Common myeloid progenitor, CD34-positive (primary cell): ENCODE results near the gene ANKRD55.
"Not testable (repeated sequence)": the region's sequence is repeated elsewhere in the genome, so short reads cannot be mapped to it uniquely, and the experiment has no call there.

Experiments used
- CTCF ChIA-PET: fragments of 350-600 bp; sonication (Branson Sonifier 250); formaldehyde crosslinking; loops from one replicate; lab custom pipeline; 2021; ENCODE audit warnings: antibody characterized with exemption; lab: Charles Lee
- POLR2A ChIA-PET: fragments of 350-600 bp; sonication (Branson Sonifier 250); formaldehyde crosslinking; loops from one replicate; lab custom pipeline; 2021; ENCODE audit warnings: antibody characterized with exemption; lab: Charles Lee
- DNase-seq, 3 donors: peaks; one replicate each; pipeline versions ENCODE4 v3.0.0 to v3.0.0-alpha.2; 2013
- H3K27ac ChIP-seq, 2 experiments: 1 replicate in 1 of 2; 2 replicates in 1 of 2; pipeline ENCODE4 v1.7.0; 2013; ENCODE audit warnings: inconsistent platforms in 2 of 2, low read length in 2 of 2, mild to moderate bottlenecking in 2 of 2, low read depth in 1 of 2, moderate library complexity in 1 of 2; ENCODE audit not compliant: severe bottlenecking in 2 of 2, insufficient read depth in 1 of 2, poor library complexity in 1 of 2
- H3K27me3 ChIP-seq, 5 experiments: replicated peaks in 2 of 5; 1 replicate in 3 of 5; 2 replicates in 2 of 5; pipeline versions ENCODE4 v1.6.1 to v1.7.0; 2013; ENCODE audit warnings: low read length in 4 of 5, mild to moderate bottlenecking in 2 of 5, moderate library complexity in 2 of 5, inconsistent platforms in 1 of 5; ENCODE audit not compliant: insufficient read depth in 5 of 5, control insufficient read depth in 4 of 5
- H3K36me3 ChIP-seq, 4 experiments: 1 replicate in 2 of 4; 2 replicates in 2 of 4; pipeline versions ENCODE4 v1.6.1 to v1.7.0; 2013; ENCODE audit warnings: low read length in 3 of 4, control low read depth in 1 of 4, mild to moderate bottlenecking in 1 of 4; ENCODE audit not compliant: control insufficient read depth in 4 of 4, insufficient read depth in 4 of 4
- H3K4me1 ChIP-seq, 4 experiments: 1 replicate in 3 of 4; 2 replicates in 1 of 4; pipeline versions ENCODE4 v1.6.1 to v1.7.1; 2013; ENCODE audit warnings: low read length in 3 of 4, mild to moderate bottlenecking in 3 of 4, control low read depth in 1 of 4, inconsistent platforms in 1 of 4, moderate library complexity in 1 of 4; ENCODE audit not compliant: control insufficient read depth in 4 of 4, insufficient read depth in 4 of 4; ENCODE audit errors: control extremely low read depth in 1 of 4
- H3K4me3 ChIP-seq, 7 experiments: 1 replicate in 4 of 7; 2 replicates in 3 of 7; pipeline versions ENCODE4 v1.5.1 to v1.7.0; 2013; ENCODE audit warnings: mild to moderate bottlenecking in 7 of 7, low read length in 6 of 7, moderate library complexity in 6 of 7, inconsistent platforms in 2 of 7, low read depth in 2 of 7, control low read depth in 1 of 7; ENCODE audit not compliant: insufficient read depth in 4 of 7, control insufficient read depth in 1 of 7; ENCODE audit errors: extremely low read depth in 1 of 7
- H3K9me3 ChIP-seq, 5 experiments: 1 replicate in 4 of 5; 2 replicates in 1 of 5; pipeline versions ENCODE4 v1.6.1 to v1.7.1; 2013; ENCODE audit warnings: low read length in 4 of 5, mild to moderate bottlenecking in 2 of 5, inconsistent platforms in 1 of 5, low read depth in 1 of 5, moderate library complexity in 1 of 5; ENCODE audit not compliant: control insufficient read depth in 4 of 5, insufficient read depth in 2 of 5; ENCODE audit errors: control extremely low read depth in 1 of 5
- WGBS: methylation state at CpG from one replicate; pipeline ENCODE4 v1.1.5; 2013; ENCODE audit not compliant: insufficient coverage; 5-methylcytosine and 5-hydroxymethylcytosine counted together

ANKRD55 gene

DNA sequence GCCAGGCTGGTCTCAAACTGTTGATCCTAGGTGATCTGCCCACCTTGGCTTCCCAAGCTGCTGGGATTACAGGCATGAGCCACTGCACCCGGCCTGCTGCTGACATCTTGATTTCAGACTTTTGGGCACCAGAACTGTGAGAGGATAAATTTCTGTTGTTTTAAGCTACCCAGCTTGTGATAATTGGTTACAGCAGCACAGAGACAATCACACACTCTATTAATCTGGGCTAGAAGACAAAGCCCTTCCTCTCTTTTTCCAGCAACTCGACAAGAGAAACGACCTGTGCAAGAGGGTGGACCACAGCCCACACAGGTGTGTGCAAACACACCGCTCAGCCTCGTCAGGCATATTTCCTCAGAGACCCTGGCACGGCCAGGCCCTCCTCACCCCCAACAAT, 4.5 kb downstream of the ANKRD55 start:
- CTCF ChIA-PET = interaction anchor here (1.9 kb wide), 1 partner anchor 28 kb away, joined by 4 read pairs; no protein-coding TSS in a partner anchor
- DNase-seq = no peak
- 95% methylated on average over 6 of the region's 6 CpGs for WGBS

DNA sequence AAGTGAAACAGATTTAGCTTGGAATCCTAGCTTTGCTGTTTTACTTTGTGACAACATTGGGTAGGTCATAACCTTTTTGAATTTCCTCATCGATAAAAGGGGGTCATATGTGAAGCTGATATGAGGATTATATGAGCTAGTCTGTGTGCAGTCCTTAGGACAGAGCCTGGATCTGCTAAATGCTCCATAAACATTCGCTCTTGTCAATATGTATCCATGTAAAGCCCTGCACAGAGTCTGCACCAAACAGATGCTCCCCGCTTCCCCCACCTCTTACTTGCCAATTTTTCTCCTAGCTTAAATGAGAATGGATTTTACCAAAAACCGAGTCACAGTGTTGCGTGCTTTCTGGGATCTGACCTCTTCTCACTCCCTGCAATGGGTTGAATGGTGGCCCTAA, 5.4 kb downstream of the ANKRD55 start:
- no peaks in the 10 kb centered on the region for H3K9me3 ChIP-seq
- no peaks in the 10 kb centered on the region for H3K4me1 ChIP-seq
- POLR2A ChIA-PET = no interaction called here
- H3K27me3 ChIP-seq = no peaks in the 10 kb centered on the region
- CTCF ChIA-PET = interaction anchor here (1.9 kb wide), 1 partner anchor 27 kb away, joined by 4 read pairs; no protein-coding TSS in a partner anchor
- H3K4me3 ChIP-seq = no peak overlapping the region
- 100% methylated on average over 3 of the region's 5 CpGs for WGBS
- no peaks in the 10 kb centered on the region for H3K36me3 ChIP-seq
- no peak for DNase-seq
- H3K27ac ChIP-seq = no peak overlapping the region

More for the DNA sequence above, 4.5 kb downstream of the ANKRD55 start:
- Histone ChIP-seq H3K4me1 (no peaks in the 10 kb centered on the region), H3K9me3 (no peaks in the 10 kb centered on the region), H3K4me3 (no peak overlapping the region), H3K36me3 (no peaks in the 10 kb centered on the region), H3K27me3 (no peaks in the 10 kb centered on the region), H3K27ac (no peak overlapping the region)
- POLR2A ChIA-PET = no interaction called here

DNA sequence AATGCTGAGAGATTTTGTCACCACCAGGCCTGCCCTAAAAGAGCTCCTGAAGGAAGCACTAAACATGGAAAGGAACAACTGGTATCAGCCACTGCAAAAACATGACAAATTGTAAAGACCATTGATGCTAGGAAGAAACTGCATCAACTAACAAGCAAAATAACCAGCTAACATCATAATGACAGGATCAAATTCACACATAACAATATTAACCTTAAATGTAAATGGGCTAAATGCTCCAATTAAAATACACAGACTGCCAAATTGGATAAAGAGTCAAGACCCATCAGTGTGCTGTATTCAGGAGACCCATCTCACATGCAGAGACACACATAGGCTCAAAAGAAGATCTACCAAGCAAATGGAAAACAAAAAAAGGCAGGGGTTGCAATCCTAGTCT, 9.8 kb downstream of the ANKRD55 start:
- DNase-seq, H3K27ac ChIP-seq, H3K36me3 ChIP-seq, POLR2A ChIA-PET, H3K27me3 ChIP-seq, H3K4me3 ChIP-seq, H3K4me1 ChIP-seq, CTCF ChIA-PET: not testable (repeated sequence)
- peaks cover 1 to 10% (median 4%) of the 10 kb centered on the region in 5 experiments for H3K9me3 ChIP-seq

DNA sequence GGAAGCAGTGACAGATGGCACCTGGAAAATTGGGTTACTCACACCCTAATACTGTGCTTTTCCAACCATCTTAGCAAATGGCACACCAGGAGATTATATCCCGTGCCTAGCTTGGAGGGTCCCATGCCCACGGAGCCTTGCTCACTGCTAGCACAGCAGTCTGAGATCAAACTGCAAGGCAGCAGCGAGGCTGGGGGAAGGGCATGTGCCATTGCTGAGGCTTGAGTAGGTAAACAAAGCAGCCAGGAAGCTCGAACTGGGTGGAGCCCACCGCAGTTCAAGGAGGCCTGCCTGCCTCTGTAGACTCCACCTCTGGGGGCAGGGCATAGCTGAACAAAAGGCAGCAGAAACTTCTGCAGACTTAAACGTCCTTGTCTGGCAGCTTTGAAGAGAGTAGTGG, 11.5 kb downstream of the ANKRD55 start:
- H3K4me1 ChIP-seq, POLR2A ChIA-PET, H3K36me3 ChIP-seq, CTCF ChIA-PET, H3K4me3 ChIP-seq, DNase-seq, H3K27ac ChIP-seq, H3K27me3 ChIP-seq: not testable (repeated sequence)
- peaks cover 1 to 17% (median 8%) of the 10 kb centered on the region in 5 experiments for H3K9me3 ChIP-seq
- WGBS = 95% methylated on average over 3 of the region's 6 CpGs

DNA sequence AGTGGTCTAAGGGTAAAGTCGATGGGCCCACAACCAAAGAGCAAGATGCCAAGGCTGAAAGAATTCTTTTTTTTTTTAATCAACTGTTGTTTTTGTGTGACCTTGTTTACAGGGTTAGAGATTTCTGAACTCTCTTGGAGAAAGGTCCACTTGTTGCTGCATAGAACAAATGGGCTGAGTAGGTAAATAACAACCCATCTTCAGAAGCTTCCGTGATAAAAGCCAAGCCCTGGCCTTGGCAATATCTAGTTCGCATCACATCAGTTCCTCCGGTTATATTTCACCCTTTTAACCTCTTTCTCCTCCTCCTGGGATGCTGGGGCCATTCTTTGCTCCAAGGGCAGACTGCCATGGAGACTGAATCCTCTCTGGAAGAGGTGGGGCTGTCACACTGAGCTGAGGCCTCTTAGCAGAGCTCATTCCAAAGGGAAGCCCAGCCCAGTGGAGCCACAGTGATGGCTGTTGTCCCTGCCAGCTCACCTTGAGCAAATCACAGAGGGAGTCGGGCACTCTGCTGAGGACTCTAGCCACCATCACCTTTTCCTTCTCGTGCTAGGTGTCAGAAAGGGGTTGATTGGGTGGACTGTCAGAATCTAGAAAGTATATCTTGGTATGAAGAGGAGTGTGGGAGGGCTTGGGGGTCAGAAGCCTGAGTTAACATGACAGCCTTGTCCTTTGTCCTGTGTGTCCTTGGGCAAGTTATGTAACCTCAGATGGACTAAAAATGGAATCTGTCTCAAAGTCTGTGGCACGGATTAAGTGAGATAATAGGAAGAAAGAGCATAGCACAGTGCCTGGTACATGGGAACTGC, 17.9 kb downstream of the ANKRD55 start:
- Histone ChIP-seq H3K4me1 (no peaks in the 10 kb centered on the region), H3K9me3 (peaks cover 1 to 22% (median 8%) of the 10 kb centered on the region in 5 experiments), H3K4me3 (no peak overlapping the region), H3K27ac (no peak overlapping the region), H3K27me3 (no peaks in the 10 kb centered on the region), H3K36me3 (no peaks in the 10 kb centered on the region)
- POLR2A ChIA-PET = no interaction called here
- WGBS = 90% methylated on average over 6 of the region's 7 CpGs
- DNase-seq = no peak
- CTCF ChIA-PET = interaction anchor here (2.7 kb wide), 1 partner anchor 14 kb away, joined by 13 read pairs; no protein-coding TSS in a partner anchor

DNA sequence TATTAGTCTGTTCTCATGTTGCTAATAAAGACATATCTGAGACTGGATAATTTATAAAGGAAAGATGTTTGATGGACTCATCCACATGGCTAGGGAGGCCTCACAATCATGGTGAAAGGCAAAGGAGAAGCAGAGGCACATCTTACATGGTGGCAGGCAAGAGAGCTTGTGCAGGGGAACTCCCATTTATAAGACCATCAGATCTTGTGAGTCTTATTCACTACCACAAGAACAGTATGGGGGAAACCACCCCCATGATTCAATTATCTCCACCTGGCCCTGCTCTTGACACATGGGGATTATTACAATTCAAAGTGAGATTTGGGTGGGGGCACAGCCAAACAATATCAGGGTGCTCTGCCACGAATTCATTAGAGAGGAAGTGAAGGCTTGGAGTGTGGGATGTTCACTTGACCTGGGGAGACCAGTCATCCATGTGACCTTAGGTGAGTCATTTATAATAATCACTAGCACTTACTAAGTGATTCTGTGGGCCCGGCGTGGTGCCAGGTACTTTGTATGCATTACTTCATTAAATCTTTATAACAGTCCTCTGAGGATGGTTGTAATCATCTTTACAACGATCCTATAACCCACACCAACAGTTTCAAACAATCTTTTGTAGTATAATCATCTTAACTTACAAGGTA, 19.1 kb downstream of the ANKRD55 start:
- DNase-seq, CTCF ChIA-PET, H3K36me3 ChIP-seq, H3K27me3 ChIP-seq, H3K4me3 ChIP-seq, POLR2A ChIA-PET, H3K27ac ChIP-seq, H3K4me1 ChIP-seq: not testable (repeated sequence)
- WGBS = no CpG with 5 or more reads among the region's 4 CpGs
- peaks cover 0 to 22% (median 8%) of the 10 kb centered on the region in 5 experiments for H3K9me3 ChIP-seq
